Measurements from ENCODE around the gene MUC5B. TPM values are rescaled to one million over a fixed set of nuclear protein-coding genes. Genes with fewer than 3 reads are reported as not detected.

MUC5B gene
- total RNA-seq, 2 donors from 2014 or later: 0.18 to 17.3 TPM

- Histone ChIP-seq H3K36me3 (no peaks in the 10 kb centered on the region), H3K27ac (no peak overlapping the region), H3K9me3 (no peaks in the 10 kb centered on the region), H3K4me1 (replicated peaks) (peaks cover under 1% of the 10 kb centered on the region), H3K4me3 (no peak overlapping the region), H3K27me3 (replicated peaks; ENCODE audit: insufficient read depth) (no peaks in the 10 kb centered on the region)
- DNase-seq (ENCODE audit: low spot score): no peak
- TF ChIP-seq CTCF (IDR thresholded peaks at IDR 0.05) (no peak), POLR2A (IDR thresholded peaks at IDR 0.05) (no peak), POLR2AphosphoS5 (IDR thresholded peaks at IDR 0.05) (no peak)
- intact Hi-C loops (cut with DNase I): no loop called here
- 73% methylated on average over 35 of the region's 35 CpGs for WGBS
Measured at GRCh38 chr11:1205121-1205986, 17.5 kb upstream of the MUC5B start.

- intact Hi-C loops (cut with DNase I): no loop called here
- Histone ChIP-seq H3K27me3 (replicated peaks; ENCODE audit: insufficient read depth) (no peaks in the 10 kb centered on the region), H3K27ac (no peak overlapping the region), H3K36me3 (no peaks in the 10 kb centered on the region), H3K4me3 (no peak overlapping the region), H3K4me1 (replicated peaks) (no peaks in the 10 kb centered on the region), H3K9me3 (no peaks in the 10 kb centered on the region)
- TF ChIP-seq CTCF (IDR thresholded peaks at IDR 0.05) (no peak), POLR2A (IDR thresholded peaks at IDR 0.05) (no peak), POLR2AphosphoS5 (IDR thresholded peaks at IDR 0.05) (no peak)
- no peak for DNase-seq (ENCODE audit: low spot score)
- WGBS: 85% methylated on average over 8 of the region's 8 CpGs
Measured at GRCh38 chr11:1205987-1206331, 16.9 kb upstream of the MUC5B start.

- TF ChIP-seq POLR2A (IDR thresholded peaks at IDR 0.05) (no peak), POLR2AphosphoS5 (IDR thresholded peaks at IDR 0.05) (no peak), CTCF (IDR thresholded peaks at IDR 0.05) (no peak)
- no peaks in the 10 kb centered on the region for H3K9me3 ChIP-seq
- H3K4me3 ChIP-seq: no peak overlapping the region
- intact Hi-C loops (cut with DNase I): no loop called here
- H3K4me1 ChIP-seq (replicated peaks): no peaks in the 10 kb centered on the region
- 84% methylated on average over 34 of the region's 38 CpGs for WGBS
- H3K27ac ChIP-seq: no peak overlapping the region
- no peak for DNase-seq (ENCODE audit: low spot score)
- no peaks in the 10 kb centered on the region for H3K36me3 ChIP-seq
- no peaks in the 10 kb centered on the region for H3K27me3 ChIP-seq (replicated peaks; ENCODE audit: insufficient read depth)
Measured at GRCh38 chr11:1206391-1207271, 16.2 kb upstream of the MUC5B start.

GRCh38 chr11:1207401-1208143, 15.3 kb upstream of the MUC5B start:
- 80% methylated on average over 13 of the region's 34 CpGs for WGBS
- H3K27me3 ChIP-seq (replicated peaks; ENCODE audit: insufficient read depth): no peaks in the 10 kb centered on the region
- no peak overlapping the region for H3K27ac ChIP-seq
- no peak for DNase-seq (ENCODE audit: low spot score)
- intact Hi-C loops (cut with DNase I): no loop called here
- no peak overlapping the region for H3K4me3 ChIP-seq
- H3K36me3 ChIP-seq: no peaks in the 10 kb centered on the region
- H3K4me1 ChIP-seq (replicated peaks): no peaks in the 10 kb centered on the region
- no peaks in the 10 kb centered on the region for H3K9me3 ChIP-seq
- TF ChIP-seq CTCF (IDR thresholded peaks at IDR 0.05) (no peak), POLR2AphosphoS5 (IDR thresholded peaks at IDR 0.05) (no peak), POLR2A (IDR thresholded peaks at IDR 0.05) (no peak)

All from prostate gland (tissue), 2 donors.